ENCODE results near the gene TMEM151B.

TMEM151B gene

DNA sequence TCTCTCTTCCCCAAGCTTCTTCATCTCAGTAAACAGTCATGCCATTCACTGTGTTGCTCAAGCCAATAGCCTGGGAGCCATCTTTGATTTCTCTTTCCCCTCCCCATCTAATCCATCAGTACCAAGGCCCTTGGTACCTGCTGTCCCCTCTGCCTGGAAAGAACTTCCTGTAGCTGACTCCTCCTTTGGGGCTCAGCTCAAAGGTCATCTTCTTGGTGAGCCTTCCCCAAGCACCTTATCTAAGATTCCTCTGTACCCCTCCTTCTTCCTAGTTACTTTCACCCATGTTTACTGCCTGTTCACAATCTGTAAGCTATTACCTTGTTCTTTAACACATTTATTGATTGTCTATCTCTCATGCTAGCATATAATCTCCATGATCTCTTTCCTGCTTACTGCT is 39.4 kb downstream of the TMEM151B start:
- Histone ChIP-seq H3K79me2 (ENCODE audit: low read length) (peaks cover 18% of the 10 kb centered on the region), H3K36me3 (replicated peaks; ENCODE audit: insufficient read depth, low read length) (no peaks in the 10 kb centered on the region), H3K4me3 (ENCODE audit: low read length) (no peak overlapping the region), H4K20me1 (ENCODE audit: insufficient read depth, low read length) (no peaks in the 10 kb centered on the region), H3K4me2 (ENCODE audit: low read depth, low read length) (no peak overlapping the region), H3K9me3 (replicated peaks; ENCODE audit: insufficient read depth, low read length) (no peaks in the 10 kb centered on the region), H3K4me1 (ENCODE audit: low read length) (peaks cover 10% of the 10 kb centered on the region), H3K9me2 (replicated peaks; ENCODE audit: insufficient read depth, low read length) (no peaks in the 10 kb centered on the region), H2AFZ (ENCODE audit: low read length) (no peak overlapping the region), H3K27ac (ENCODE audit: low read length) (no peak overlapping the region), H3F3A (ENCODE audit: insufficient read depth, low read length) (no peaks in the 10 kb centered on the region), H3K9ac (ENCODE audit: low read length) (no peak overlapping the region), H3K27me3 (replicated peaks; ENCODE audit: insufficient read depth, low read length) (no peaks in the 10 kb centered on the region)
- no peak for TF ChIP-seq EZH2 (optimal IDR thresholded peaks at IDR 0.05; ENCODE audit: low read depth, low read length)
- TF ChIP-seq EZH2phosphoT487 (IDR thresholded peaks at IDR 0.05; ENCODE audit: low read length): no peak
- TF ChIP-seq, protein P1, sequence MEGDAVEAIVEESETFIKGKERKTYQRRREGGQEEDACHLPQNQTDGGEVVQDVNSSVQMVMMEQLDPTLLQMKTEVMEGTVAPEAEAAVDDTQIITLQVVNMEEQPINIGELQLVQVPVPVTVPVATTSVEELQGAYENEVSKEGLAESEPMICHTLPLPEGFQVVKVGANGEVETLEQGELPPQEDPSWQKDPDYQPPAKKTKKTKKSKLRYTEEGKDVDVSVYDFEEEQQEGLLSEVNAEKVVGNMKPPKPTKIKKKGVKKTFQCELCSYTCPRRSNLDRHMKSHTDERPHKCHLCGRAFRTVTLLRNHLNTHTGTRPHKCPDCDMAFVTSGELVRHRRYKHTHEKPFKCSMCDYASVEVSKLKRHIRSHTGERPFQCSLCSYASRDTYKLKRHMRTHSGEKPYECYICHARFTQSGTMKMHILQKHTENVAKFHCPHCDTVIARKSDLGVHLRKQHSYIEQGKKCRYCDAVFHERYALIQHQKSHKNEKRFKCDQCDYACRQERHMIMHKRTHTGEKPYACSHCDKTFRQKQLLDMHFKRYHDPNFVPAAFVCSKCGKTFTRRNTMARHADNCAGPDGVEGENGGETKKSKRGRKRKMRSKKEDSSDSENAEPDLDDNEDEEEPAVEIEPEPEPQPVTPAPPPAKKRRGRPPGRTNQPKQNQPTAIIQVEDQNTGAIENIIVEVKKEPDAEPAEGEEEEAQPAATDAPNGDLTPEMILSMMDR (IDR thresholded peaks at IDR 0.05; ENCODE audit: low read length): no peak
- DNase-seq: no peak

DNA sequence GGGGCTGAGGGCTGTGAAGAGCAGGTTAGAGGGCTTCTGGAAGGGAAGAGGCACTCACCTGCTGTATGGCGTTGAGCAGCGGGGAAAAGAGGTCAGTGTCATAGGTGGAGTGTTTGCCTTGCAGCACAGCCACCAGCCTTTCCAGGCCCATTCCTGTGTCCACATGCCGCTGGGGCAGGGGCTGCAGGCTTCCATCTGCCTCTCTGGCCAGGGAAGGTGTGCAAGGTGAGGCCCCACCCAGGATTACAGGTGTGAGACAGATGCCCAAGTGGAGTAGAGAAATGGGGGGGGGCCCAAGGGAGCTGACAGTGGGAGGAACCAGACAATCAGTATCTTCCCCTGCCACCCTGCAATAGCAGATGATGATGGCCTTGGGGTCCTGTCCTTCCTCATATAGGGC is 40.0 kb downstream of the TMEM151B start:
- Histone ChIP-seq H3K4me3 (ENCODE audit: low read length) (no peak overlapping the region), H3K9ac (ENCODE audit: low read length) (no peak overlapping the region), H3K4me2 (ENCODE audit: low read depth, low read length) (no peak overlapping the region), H3K27me3 (replicated peaks; ENCODE audit: insufficient read depth, low read length) (peaks cover under 1% of the 10 kb centered on the region; the same call in 1 of the 2 replicates), H3K79me2 (ENCODE audit: low read length) (peaks cover 18% of the 10 kb centered on the region), H3K9me2 (replicated peaks; ENCODE audit: insufficient read depth, low read length) (no peaks in the 10 kb centered on the region), H3K9me3 (replicated peaks; ENCODE audit: insufficient read depth, low read length) (no peaks in the 10 kb centered on the region), H3K4me1 (ENCODE audit: low read length) (peaks cover 10% of the 10 kb centered on the region), H3F3A (ENCODE audit: insufficient read depth, low read length) (no peaks in the 10 kb centered on the region), H4K20me1 (ENCODE audit: insufficient read depth, low read length) (no peaks in the 10 kb centered on the region), H2AFZ (ENCODE audit: low read length) (no peak overlapping the region), H3K27ac (ENCODE audit: low read length) (no peak overlapping the region), H3K36me3 (replicated peaks; ENCODE audit: insufficient read depth, low read length) (no peaks in the 10 kb centered on the region)
- no peak for DNase-seq
- TF ChIP-seq EZH2 (optimal IDR thresholded peaks at IDR 0.05; ENCODE audit: low read depth, low read length) (no peak), EZH2phosphoT487 (IDR thresholded peaks at IDR 0.05; ENCODE audit: low read length) (no peak)
- TF ChIP-seq, protein P1 (IDR thresholded peaks at IDR 0.05; ENCODE audit: low read length): no peak

DNA sequence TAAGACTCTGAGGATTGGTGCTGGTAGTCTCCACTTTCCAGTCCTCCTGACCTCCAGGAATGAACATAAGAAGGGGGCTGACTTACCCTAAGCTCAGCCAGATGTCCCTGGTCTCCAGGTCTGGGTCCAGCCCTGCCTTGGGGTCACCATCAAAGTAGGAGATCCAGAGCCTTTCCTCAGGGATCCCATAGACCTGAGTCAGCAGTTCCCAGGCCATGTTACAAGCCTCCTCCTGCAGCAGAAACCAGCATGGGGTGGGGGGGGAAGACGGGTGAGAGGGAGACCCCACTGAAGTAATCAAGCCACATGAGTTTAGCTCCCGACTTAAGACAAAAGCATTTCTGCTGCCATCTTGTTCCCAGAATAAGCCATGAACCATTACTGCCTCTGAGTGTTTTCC is 41.1 kb downstream of the TMEM151B start:
- Histone ChIP-seq H3K79me2 (ENCODE audit: low read length) (peaks cover 18% of the 10 kb centered on the region), H3K4me1 (ENCODE audit: low read length) (peaks cover 10% of the 10 kb centered on the region), H3K4me3 (ENCODE audit: low read length) (no peak overlapping the region), H3K4me2 (ENCODE audit: low read depth, low read length) (no peak overlapping the region), H3K27ac (ENCODE audit: low read length) (no peak overlapping the region), H3K9me2 (replicated peaks; ENCODE audit: insufficient read depth, low read length) (no peaks in the 10 kb centered on the region), H3K9ac (ENCODE audit: low read length) (no peak overlapping the region), H3K27me3 (replicated peaks; ENCODE audit: insufficient read depth, low read length) (peaks cover 6% of the 10 kb centered on the region; the same call in 1 of the 2 replicates), H3K36me3 (replicated peaks; ENCODE audit: insufficient read depth, low read length) (no peaks in the 10 kb centered on the region), H3K9me3 (replicated peaks; ENCODE audit: insufficient read depth, low read length) (no peaks in the 10 kb centered on the region), H4K20me1 (ENCODE audit: insufficient read depth, low read length) (no peaks in the 10 kb centered on the region), H2AFZ (ENCODE audit: low read length) (no peak overlapping the region), H3F3A (ENCODE audit: insufficient read depth, low read length) (no peaks in the 10 kb centered on the region)
- no peak for TF ChIP-seq EZH2 (optimal IDR thresholded peaks at IDR 0.05; ENCODE audit: low read depth, low read length)
- TF ChIP-seq, protein P1 (IDR thresholded peaks at IDR 0.05; ENCODE audit: low read length): no peak
- no peak for DNase-seq

Measured in MM.1S (cell line).